Endothelial cell (in vitro differentiated cells): ENCODE results near the gene IQSEC1. TPM values are rescaled to one million over a fixed set of nuclear protein-coding genes. Genes with fewer than 3 reads are reported as not detected.

ENCODE experiments used
- DNase-seq: peaks from one replicate; pipeline ENCODE4 v3.0.0; 2021; ENCODE audit warnings: low spot score
- H3K27ac Mint-ChIP-seq: one replicate; pipeline ENCODE4 v1.8.0; 2021; ENCODE audit warnings: mixed read lengths, inconsistent platforms; ENCODE audit not compliant: unreplicated experiment
- H3K27me3 Mint-ChIP-seq: one replicate; pipeline ENCODE4 v1.8.0; 2021; ENCODE audit warnings: mild to moderate bottlenecking, moderate library complexity, mixed read lengths, inconsistent platforms; ENCODE audit not compliant: unreplicated experiment
- H3K36me3 Mint-ChIP-seq: one replicate; pipeline ENCODE4 v1.8.0; 2021; ENCODE audit warnings: mild to moderate bottlenecking, low read depth, mixed read lengths, inconsistent platforms; ENCODE audit not compliant: unreplicated experiment
- H3K4me1 Mint-ChIP-seq: one replicate; pipeline ENCODE4 v1.8.0; 2021; ENCODE audit warnings: mild to moderate bottlenecking, mixed read lengths, inconsistent platforms; ENCODE audit not compliant: unreplicated experiment
- H3K4me3 Mint-ChIP-seq: one replicate; pipeline ENCODE4 v1.8.0; 2021; ENCODE audit warnings: mild to moderate bottlenecking, mixed read lengths, inconsistent platforms; ENCODE audit not compliant: unreplicated experiment
- H3K9me3 Mint-ChIP-seq: one replicate; pipeline ENCODE4 v1.8.0; 2021; ENCODE audit warnings: mixed read lengths, inconsistent platforms; ENCODE audit not compliant: unreplicated experiment
- total RNA-seq: library from RNA; stranded (reverse); fragmentation: NEBNext Ultra II Directional; extraction: Animal tissue kit (Norgen Biotek cat#: 25700); gene quantifications from one replicate; pipeline ENCODE4 v1.2.1, GENCODE V29; 2021; ENCODE audit not compliant: unreplicated experiment
- TF ChIP-seq, protein P1 (sequence below): fragments of 200-600 bp; sonication (generic); IDR thresholded peaks from one replicate; pipeline ENCODE4 v1.5.0; 2021; ENCODE audit warnings: antibody characterized with exemption; ENCODE audit not compliant: unreplicated experiment

IQSEC1 gene
- total RNA-seq, 1 donor from 2014 or later = 75.3 TPM

- Mint-ChIP-seq H3K4me3 (no peak overlapping the region), H3K27ac (no peak overlapping the region), H3K4me1 (no peaks in the 10 kb centered on the region), H3K9me3 (no peaks in the 10 kb centered on the region), H3K36me3 (no peaks in the 10 kb centered on the region), H3K27me3 (peaks cover 6% of the 10 kb centered on the region)
- TF ChIP-seq, protein P1, sequence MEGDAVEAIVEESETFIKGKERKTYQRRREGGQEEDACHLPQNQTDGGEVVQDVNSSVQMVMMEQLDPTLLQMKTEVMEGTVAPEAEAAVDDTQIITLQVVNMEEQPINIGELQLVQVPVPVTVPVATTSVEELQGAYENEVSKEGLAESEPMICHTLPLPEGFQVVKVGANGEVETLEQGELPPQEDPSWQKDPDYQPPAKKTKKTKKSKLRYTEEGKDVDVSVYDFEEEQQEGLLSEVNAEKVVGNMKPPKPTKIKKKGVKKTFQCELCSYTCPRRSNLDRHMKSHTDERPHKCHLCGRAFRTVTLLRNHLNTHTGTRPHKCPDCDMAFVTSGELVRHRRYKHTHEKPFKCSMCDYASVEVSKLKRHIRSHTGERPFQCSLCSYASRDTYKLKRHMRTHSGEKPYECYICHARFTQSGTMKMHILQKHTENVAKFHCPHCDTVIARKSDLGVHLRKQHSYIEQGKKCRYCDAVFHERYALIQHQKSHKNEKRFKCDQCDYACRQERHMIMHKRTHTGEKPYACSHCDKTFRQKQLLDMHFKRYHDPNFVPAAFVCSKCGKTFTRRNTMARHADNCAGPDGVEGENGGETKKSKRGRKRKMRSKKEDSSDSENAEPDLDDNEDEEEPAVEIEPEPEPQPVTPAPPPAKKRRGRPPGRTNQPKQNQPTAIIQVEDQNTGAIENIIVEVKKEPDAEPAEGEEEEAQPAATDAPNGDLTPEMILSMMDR = no peak
- DNase-seq = no peak
Observed at GRCh38 chr3:13120289-13120927, 47.2 kb upstream of the IQSEC1 start.

DNA sequence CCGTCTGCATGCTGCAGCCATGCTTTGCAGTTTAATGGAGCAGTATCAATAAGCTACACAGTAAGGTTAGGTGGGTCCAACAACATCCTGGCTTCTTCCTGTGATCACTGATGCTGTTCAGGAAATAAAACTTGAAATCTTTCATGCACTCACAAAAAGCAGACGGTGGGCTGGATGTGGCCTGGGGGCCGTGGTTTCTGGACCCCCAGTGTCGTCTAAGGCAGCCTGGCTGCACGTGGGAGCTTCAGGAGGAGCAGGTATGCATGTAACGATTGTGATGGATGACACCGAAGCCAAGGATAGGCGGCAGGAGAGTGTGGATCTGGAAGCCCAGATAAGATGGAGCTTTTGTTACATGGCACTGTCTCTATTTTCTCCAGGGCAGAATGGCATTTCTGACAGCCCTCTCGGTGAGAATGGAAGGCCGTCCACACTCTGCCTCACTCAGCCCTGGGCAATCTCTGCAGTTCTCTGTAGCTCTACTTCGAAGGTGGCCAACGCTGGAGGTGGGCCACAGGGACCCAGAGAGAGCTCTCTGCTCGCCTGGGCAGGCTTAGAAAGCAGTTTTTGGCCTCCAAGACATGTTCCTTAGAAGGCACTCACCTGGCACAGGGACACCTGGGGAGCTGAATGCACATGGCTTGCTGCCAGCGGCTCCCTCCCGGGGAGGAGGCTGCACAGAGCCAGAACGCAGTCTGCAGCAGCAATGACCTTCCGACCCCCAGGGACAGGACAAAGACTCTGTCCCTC is 46.4 kb upstream of the IQSEC1 start:
- H3K27me3 Mint-ChIP-seq = peaks cover 6% of the 10 kb centered on the region
- H3K9me3 Mint-ChIP-seq = no peaks in the 10 kb centered on the region
- H3K4me3 Mint-ChIP-seq = no peak overlapping the region
- TF ChIP-seq, protein P1 = no peak
- H3K27ac Mint-ChIP-seq = no peak overlapping the region
- no peak for DNase-seq
- H3K36me3 Mint-ChIP-seq = no peaks in the 10 kb centered on the region
- peaks cover 1% of the 10 kb centered on the region for H3K4me1 Mint-ChIP-seq

- peaks cover 6% of the 10 kb centered on the region for H3K4me1 Mint-ChIP-seq
- DNase-seq = no peak
- peaks cover 3% of the 10 kb centered on the region for H3K36me3 Mint-ChIP-seq
- no peaks in the 10 kb centered on the region for H3K9me3 Mint-ChIP-seq
- TF ChIP-seq, protein P1 = no peak
- no peak overlapping the region for H3K4me3 Mint-ChIP-seq
- no peak overlapping the region for H3K27ac Mint-ChIP-seq
- H3K27me3 Mint-ChIP-seq = peaks cover 13% of the 10 kb centered on the region
Observed at GRCh38 chr3:13116426-13116825, 43.2 kb upstream of the IQSEC1 start.

DNA sequence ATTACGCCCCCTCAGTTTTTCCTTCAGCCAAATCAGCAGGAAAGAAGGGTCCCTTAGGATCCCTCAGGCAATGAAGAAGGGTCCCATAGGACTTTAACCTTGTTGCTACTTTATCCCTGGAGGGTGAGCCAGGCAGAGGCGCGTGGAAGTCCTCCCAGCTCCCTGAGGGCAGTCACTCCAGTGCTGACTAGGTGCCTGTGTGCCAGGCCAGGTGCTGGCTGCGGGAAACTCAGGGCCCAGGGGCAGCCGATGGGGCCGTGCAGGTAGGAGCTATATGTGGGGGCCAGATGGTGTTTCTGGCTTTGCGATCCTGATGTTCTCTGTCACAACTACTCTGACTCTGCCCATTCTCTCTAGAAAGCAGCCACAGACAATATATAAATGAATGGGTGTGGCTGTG is 42.8 kb upstream of the IQSEC1 start:
- peaks cover 6% of the 10 kb centered on the region for H3K4me1 Mint-ChIP-seq

More for the DNA sequence above, 42.8 kb upstream of the IQSEC1 start:
- no peak overlapping the region for H3K4me3 Mint-ChIP-seq
- peaks cover 13% of the 10 kb centered on the region for H3K27me3 Mint-ChIP-seq
- DNase-seq = no peak
- H3K9me3 Mint-ChIP-seq = no peaks in the 10 kb centered on the region
- H3K27ac Mint-ChIP-seq = no peak overlapping the region
- TF ChIP-seq, protein P1 = no peak
- H3K36me3 Mint-ChIP-seq = peaks cover 3% of the 10 kb centered on the region
